GM21515 (cell line): Measurements from ENCODE around the gene RAD51B.

ENCODE experiments used
- ATAC-seq: cut with Tn5 transposase; IDR thresholded peaks from one replicate; pipeline ENCODE4 v1.9.1; 2021; ENCODE audit not compliant: unreplicated experiment

Gene RAD51B

DNA sequence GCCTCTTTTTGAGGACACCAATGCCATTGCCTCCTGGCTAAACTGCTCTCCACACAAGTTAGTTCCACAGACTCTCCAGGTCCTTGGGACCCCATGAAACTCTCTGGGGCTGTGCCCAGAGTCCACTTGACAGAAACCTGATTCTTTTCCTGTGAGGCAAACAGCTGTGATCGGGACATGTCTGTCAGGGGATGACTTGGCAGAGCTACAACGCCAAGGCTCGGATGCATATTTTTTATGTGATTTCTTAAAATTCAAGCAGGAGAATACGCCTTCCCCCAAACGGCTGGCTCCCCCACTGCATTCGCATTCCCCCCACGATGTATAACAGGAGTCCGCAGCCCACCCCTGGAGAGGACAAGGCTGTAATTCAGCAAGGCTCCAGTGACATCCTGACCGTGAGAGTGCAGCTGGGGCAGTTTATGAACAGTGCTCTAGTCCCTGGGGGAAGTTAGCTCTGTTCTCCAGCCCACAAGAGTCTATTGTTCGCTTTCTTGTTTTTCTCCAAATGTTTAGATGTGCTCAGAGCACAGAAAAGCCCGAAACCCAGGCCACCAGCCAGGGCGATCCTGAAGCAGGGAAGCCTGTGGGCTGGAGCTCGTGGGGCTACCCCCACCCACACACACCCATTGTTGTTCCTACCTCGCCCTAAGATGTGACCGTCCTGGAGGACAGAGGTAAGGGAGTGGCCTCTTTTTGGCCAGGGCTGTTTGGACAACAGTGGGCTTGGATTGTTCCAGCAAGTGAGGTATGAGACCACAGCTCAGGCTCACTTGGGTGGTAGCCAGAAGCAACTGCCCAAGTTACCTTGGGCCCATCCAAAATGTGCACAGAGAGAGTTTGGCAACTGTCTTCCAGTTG lies 813.8 kb downstream of the RAD51B start:
- ATAC-seq = no peak

DNA sequence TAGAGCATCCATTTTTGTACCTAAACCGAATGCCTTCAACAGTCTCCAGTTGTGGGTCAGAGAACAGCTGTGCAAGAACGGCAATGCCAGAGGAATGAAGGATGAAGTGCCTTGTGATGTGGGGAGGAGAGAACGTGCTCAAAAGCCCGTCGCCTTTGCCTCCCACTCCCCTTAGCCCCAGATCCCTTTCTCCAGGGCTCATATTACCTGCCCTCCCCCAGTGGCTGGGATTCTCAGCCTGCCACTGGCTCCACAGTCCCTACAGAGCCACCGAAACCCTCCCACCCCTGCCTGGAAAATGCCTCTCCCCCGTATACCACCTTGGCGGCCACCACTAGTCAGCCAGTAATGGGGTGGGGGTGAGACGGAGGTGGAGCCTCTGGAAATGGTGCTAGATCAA lies 814.8 kb downstream of the RAD51B start:
- no peak for ATAC-seq

GRCh38 chr14:68634874-68635595 lies 815.5 kb downstream of the RAD51B start:
- no peak for ATAC-seq

- no peak for ATAC-seq
Measured at GRCh38 chr14:68636597-68636996, 817.0 kb downstream of the RAD51B start.

DNA sequence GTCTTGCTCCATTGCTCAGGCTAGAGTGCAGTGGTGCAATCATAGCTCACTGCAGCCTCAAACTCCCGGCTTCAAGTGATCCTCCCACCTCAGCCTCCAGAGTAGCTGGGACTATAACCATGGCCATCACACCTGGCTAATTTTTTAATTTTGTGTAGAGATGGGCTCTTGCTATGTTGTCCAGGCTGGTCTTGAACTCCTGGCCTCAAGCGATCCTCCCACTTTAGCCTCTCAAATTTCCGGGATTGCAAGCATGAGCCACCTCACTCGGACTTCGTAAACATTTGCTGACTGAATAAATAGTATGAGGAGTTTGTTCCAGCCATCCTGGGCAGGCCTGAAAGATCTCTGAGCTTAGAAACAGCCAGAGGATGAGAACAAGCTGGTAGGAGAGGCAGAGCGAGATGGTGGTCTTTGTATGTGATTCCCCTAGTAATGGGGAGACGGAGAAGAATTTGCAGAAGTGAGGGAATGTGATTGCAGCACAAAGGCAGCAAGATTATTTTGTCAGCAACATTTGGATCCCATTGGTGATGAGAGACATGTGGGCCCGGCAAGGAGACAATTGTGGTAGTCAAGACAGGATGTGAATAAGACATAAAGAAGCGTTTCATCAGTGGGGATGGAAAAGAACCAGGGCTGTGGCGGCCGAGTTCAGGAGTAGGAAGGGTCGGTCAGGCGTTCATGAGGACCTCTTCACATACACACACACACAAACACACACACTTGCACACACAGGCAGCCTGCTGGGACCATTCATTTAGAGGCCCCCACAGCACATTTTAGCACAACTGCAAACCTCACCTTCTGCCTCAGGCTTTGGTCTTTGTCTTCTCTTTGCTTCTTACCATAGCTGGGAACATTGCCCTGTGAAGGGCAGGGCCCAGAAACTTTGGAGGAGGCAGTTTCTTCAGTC lies 817.8 kb downstream of the RAD51B start:
- no peak for ATAC-seq

DNA sequence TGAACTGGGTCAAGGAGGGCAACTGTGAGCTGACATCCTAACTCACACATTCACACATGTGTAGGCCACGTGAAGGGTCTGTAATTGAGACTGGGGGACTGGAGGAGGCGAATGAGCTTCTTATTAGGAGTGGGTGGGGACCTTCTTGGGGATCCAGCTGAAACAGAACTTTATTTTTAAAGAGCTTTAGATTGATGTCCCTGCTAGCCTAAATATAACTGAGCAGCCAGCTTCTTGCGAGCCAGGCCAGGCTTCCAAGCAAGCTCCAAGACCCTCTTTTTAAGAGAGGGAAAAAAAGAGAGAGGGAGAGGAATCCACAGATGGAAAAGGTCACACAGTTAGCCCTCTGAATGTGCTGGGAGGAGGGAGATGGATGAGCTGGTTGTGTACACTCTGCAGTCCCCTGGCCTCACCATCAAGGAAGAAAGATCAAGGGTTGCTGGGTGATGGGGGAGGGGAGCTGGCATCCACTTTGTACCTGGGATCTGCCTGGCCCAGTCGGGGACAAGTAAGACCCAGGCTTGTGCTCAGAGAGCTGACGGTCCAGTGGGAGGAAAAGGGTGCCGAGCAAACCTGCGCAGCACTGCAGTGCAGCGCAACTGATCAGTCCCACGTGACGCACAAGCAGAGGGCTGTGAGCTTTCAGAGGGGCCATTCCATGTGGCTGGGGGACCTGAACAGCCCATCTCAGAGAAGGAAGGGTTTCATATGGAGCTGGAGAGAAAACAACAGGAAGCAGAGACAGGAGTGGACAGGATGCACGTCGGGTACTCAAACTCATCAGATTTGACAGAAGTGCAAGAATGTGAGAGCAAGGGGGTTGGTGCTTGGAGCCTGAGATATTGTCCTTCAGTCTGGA lies 818.8 kb downstream of the RAD51B start:
- ATAC-seq = no peak

GRCh38 chr14:68639000-68639757 lies 819.6 kb downstream of the RAD51B start:
- ATAC-seq = no peak

GRCh38 chr14:68639758-68640574 lies 820.4 kb downstream of the RAD51B start:
- no peak for ATAC-seq

GRCh38 chr14:68643673-68644072 lies 824.1 kb downstream of the RAD51B start:
- no peak for ATAC-seq

DNA sequence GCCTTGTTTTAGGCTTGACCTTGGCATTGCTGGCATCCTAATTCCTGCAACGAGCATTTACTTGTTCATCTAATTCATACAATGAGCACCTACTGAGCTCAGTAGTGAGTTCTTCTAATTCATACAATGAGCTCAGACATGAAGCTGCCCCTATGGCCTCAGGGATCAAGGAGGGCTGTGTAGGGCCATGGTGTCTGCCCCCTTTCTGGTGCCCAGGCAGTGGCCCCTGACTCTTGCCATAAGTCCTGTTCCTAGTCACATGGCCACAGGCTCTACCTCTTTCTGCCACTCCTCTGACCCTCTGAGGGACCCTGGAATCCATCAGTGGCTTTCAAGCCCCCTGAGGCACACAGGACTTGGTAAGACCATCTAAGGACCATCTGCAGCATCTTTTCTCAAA lies 824.5 kb downstream of the RAD51B start:
- no peak for ATAC-seq

- ATAC-seq = no peak
Measured at GRCh38 chr14:68645371-68645770, 825.8 kb downstream of the RAD51B start.

DNA sequence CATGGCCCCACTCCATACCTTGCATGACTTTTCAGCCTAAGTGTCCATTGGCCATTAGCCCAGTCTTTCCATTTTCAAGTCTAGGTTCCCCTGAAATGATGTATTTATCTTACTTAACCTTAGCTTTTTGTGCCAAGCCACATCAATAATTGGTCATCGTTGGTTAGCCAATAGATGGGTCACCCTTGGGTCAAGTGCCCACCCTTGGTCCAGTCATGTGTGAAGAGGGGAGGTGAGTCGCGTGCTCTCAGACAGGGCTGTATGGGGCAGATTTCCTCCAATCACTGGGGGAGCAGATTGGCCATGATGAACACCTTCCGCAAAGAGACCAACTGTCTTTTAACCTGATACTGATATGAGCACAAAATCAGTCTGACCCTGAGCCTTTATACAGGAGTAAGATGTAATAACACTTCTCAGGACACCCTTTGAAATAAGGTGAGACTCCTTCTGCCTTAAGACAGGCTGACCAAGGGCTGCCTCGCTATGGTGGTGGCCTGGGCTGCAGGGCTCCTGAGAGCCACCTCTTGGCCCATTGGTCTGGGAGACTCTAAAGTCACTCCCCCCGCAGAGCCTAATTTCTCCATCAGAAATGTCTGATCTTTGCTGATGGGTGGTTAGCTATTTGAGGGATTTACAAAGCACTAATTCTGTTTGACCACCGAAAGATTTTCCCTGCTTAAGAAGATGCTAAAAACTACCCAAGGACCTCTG lies 830.1 kb downstream of the RAD51B start:
- no peak for ATAC-seq

- ATAC-seq = no peak
Measured at GRCh38 chr14:68650404-68650994, 830.9 kb downstream of the RAD51B start.

DNA sequence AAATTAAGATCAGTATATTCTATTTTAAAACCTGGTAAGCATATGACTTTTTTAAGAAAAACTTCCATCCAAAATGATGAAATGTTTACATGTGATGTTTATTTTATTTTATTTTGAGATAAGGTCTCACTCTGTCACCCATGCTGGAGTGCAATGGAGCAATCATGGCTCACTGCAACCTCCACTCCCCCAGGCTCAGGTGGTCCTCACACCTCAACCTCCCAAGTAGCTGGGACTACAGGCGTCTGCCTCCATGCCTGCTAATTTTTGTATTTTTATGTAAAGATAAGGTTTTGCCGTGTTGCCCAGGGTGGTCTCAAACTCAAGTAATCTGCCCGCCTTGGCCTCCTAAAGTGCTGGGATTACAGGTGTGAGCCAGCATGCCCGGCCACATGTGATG lies 831.5 kb downstream of the RAD51B start:
- no peak for ATAC-seq

DNA sequence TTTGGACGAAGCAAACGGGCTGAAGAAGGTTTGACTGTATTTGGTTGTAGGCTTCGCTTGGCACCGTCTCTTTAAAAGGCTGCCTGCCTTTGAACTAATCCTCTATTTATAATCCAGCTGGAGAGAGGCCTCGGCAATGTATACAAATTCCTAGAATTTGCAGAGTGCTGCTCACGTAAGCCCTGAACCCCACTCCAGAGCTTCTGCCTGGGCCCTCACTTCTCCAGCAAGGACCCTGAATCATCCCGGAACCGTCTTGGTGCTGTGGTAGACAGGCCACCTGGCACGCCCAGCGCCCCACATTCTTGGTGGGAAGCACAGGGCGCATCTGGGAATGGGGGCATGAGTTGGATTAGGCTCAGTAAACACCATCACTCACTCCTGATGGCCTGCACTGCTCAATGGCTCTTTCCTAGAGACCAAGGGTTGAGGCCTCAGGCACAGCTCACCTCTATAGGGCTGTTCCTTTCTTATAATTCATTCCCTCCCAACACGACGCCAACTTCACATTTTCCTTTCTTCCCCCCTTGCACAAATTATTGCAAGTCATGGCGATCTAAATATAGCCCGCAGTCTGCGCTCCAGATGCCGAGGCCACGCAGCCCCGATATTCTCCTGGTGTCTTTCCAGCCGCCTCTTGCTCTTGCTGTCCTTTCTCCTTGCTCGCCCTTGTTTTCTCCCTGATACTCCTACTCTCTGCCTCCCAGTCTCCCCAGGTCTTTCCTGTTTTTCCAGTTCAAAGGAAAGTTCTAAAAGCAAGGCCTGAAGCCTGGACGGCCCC lies 832.3 kb downstream of the RAD51B start:
- ATAC-seq = no peak

DNA sequence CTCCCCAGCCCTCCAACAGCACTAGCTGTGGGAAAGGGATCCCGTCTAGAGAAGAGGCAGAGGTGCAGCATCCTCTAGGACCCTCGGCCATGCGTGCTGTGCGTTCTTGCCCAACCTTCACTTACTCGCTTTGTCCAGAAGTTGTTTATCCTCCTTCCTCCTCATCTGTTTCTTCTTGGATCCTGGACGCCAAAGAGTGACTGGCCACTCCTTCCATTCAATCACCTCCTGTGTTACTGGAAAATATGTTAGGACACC lies 832.8 kb downstream of the RAD51B start:
- no peak for ATAC-seq

DNA sequence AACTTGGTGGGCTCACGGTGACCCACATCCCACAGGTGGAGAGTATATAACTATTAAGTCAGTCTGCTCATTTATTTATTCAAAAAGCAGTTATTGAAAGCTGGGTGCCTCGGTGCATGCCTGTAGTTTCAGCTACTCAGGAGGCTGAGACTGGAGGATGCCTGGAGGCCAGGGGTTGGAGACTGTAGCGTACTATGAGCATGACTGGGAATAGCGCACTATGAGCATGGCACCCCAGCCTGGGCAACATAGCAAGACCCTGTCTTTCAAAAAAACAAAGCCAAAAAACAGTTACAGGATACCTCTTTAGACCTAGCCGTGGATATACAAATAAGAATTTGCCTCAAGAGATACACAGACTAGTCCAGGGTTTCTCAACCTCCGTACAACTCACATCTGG lies 833.5 kb downstream of the RAD51B start:
- no peak for ATAC-seq
